ENCODE measurements around the gene PARP14.
"Not testable (repeated sequence)": the region's sequence is repeated elsewhere in the genome, so short reads cannot be mapped to it uniquely, and the experiment has no call there.

PARP14 gene

DNA sequence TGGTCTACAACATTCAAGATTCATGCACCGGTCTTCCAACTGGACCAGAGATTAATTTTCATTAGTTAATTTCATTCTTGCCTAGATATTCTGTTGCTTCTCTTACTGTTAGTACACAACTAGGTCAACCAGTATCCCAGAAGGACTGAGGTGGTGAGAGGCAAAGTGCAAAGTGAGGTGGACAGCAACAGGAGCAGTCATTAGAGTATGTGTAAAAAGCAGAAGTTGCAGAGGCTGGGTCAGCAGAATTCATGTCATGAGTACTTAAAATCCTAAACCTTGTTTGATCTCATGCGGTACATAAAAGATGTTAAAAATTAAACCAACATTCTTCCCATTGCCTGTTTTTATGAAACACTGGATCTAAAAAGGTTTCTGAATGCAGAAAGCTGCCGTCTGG, 46.7 kb downstream of the PARP14 start:
- no peak for DNase-seq (ENCODE audit: low read depth)

DNA sequence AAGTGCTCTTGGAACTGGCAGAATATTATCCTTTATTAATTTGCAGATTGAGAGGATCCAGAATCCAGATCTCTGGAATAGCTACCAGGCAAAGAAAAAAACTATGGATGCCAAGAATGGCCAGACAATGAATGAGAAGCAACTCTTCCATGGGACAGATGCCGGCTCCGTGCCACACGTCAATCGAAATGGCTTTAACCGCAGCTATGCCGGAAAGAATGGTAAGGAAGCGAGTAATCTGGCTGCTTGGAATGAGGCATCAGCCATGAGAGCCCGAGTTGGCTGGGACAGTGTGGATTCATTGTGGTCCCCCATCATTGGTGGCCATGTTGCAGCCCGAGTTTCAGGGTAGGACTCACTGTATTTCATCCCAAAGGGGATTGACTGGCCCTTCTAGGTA, 47.1 kb downstream of the PARP14 start:
- DNase-seq (ENCODE audit: low read depth) = no peak

GRCh38 chr3:122728186-122728585, 47.5 kb downstream of the PARP14 start:
- no peak for DNase-seq (ENCODE audit: low read depth)

DNA sequence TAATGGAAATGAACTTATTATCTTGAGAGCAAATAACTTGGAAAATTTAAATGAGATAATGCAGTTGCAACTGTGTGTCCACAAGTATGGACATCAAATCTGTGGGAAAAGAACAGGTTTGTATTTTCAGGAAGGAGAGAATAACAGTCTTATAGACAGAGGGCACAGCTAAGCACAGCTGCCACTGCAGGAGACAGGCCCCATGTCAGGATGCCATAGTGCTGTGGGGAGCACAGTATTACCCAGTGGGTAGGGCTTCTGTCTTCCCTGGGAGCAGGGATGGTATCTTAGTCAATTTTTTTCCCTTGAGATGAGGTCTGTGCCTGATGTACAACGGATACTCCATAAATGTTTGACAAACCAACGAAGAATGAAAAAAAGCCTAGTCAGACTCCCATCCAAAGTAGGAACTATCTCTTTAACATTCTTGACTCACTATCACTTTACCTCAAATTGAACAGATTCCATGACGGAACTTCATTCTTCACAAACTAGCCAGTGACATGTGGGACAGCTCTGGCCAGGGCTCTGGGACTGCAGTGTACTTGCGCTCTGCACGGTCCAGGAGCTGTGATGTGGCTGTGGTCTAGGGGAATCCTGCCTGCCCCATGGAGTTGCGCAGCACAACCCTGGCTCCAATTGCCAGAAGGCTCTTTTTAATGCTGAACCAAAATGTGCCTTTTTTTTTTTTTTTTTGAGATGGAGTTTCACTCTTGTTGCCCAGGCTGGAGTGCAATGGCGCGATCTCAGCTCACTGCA, 48.3 kb downstream of the PARP14 start:
- DNase-seq (ENCODE audit: low read depth) = no peak

- no peak for DNase-seq (ENCODE audit: low read depth)
Observed at GRCh38 chr3:122730240-122730639, 49.6 kb downstream of the PARP14 start.

GRCh38 chr3:122732682-122733525, 52.3 kb downstream of the PARP14 start:
- not testable (repeated sequence) for DNase-seq (ENCODE audit: low read depth)

DNA sequence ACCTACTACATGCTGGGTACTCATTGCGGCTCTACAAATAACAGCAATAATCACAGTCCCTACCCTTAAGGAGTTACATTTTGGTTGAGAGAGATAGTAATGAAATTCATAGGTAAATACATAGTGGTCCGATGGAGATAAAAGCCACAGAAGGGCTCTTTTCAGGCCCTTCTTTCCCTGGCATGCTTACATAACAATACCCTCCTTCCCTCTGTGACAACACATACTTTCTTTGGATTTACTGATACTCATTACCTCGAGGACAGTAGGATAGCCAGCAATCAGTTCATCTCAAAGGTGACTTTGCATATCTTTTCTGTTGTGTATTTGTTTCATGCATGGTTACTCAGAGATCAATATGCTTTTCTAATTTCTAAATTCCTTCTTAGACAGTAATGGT, 58.5 kb downstream of the PARP14 start:
- no peak for DNase-seq (ENCODE audit: low read depth)

- DNase-seq (ENCODE audit: low read depth) = no peak
Observed at GRCh38 chr3:122742234-122742633, 61.6 kb downstream of the PARP14 start.

DNA sequence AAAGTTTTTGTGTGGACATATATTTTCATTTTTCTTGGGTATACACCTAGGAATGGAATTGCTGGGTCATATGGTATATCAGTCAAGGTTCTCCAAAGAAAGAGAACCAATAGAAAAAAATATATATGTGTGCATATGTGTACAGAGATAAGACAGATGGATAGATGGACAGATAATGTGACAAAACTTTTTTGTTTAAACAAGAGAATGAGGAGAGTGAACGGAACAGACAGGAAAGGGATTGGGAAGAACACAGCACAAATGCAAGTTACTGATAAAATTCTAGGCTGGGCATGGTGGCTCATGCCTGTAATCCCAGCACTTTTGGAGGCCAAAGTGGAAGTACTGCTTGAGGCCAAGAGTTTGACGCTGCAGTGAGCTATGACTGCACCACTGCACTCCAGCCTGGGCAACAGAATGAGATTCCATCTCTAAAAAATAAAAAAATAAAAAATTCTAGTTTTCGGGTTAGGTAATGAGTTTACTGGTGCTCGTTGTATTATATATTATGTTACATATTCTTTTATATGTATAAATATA, 63.0 kb downstream of the PARP14 start:
- no peak for DNase-seq (ENCODE audit: low read depth)

DNA sequence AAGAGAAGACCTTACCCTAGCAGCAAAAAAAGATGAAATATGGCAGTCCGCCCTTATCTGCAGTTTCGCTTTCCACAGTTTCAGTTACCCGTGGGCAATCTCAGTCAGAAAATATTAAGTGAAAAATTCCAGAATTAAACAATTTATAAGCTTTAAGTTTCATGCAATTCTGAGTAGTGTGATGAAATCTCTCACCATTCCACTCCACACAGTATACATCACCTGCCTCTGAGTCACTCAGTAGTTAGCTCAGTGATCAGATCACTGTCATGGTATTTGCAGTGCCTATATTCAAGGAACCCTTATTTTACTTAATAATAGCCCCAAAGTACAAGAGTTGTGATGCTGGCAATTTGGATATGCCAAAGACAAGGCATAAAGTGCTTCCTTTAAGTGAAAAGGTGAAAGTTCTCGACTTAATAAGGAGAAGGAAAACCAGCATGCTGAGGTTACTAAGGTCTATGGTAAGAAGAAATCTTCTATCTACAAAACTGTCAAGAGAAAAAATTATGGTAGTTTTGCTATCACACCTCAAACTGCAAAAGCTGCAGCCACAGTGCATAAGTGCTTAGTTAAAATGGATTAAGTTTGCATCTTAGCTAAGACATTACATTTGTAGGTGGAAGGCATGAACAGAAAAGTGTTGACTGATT, 64.9 kb downstream of the PARP14 start:
- DNase-seq (ENCODE audit: low read depth) = peak; percentile 60

GRCh38 chr3:122747295-122747694, 66.7 kb downstream of the PARP14 start:
- not testable (repeated sequence) for DNase-seq (ENCODE audit: low read depth)

- no peak for DNase-seq (ENCODE audit: low read depth)
Observed at GRCh38 chr3:122748347-122748746, 67.7 kb downstream of the PARP14 start.

DNA sequence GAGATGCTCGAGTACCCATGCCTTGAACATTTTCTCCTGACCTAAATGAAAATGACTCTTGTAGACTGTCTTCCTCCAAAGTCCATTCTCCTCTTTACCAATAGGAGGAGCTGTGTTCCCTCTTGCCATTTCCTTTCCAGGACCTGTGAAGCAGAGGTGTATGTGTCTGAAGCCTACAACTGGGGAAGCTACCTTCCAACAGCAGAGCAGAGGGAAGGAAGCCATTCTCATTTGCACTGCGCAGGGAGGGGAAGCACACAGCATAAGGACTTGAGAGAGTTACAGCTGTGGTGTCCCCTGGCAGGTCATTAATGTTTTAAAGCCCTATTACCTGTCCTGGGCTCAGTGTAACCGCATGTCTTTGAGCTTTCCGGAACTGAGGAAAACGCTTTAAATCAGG, 74.3 kb downstream of the PARP14 start:
- peak; percentile 10 for DNase-seq (ENCODE audit: low read depth)

- DNase-seq (ENCODE audit: low read depth) = no peak
Observed at GRCh38 chr3:122755491-122755890, 74.9 kb downstream of the PARP14 start.

DNA sequence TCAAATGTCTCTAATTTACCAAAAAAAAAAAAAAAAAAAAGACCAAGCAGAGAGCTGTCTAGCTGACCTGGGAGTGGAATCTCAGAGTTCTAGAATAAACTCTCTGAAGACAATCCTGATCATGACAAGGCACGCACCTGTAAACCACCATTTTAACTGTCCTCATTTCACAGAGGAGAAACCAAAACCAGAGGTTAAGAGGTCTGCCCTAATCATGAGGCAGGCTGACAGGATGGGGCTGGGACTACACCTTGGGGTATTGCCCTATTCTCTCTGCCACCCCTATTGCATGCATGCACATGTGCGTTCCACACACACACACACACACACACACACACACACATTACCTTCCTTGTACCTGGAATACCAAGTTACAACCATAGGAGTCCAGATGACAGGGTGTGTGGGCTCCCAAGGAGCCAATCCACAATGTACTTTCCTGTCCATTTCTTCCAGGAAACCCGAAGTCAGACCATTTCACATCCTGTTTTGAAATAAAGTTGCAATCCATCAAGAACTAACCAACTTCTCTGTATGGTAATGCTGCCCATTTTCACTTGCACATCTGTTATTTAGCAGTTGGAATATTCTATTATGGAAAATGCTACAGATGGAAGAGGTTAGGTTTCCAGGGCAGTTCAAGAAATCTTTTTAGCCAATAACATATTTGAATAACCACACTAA, 78.4 kb downstream of the PARP14 start:
- DNase-seq (ENCODE audit: low read depth) = no peak

- DNase-seq (ENCODE audit: low read depth) = peak; percentile 15
Observed at GRCh38 chr3:122760453-122761271, 80.0 kb downstream of the PARP14 start.

DNA sequence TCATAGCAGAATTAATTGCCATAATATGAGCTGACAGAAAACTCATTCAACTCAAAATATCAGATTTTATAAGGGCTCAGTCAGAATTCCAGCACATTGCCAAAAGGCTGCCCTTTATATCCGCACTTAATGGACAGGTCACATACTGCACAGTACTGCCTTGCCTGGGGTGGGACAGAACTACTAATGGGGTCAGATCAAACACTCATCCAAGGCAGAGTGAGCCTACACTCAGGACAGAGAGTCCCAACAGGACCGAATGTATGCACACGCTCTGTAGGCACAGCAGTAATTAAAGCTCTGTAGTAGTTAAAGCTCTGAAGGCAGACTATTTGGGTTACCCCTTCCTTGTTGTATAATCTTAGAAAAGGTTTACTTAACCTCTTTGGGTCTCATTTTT, 85.8 kb downstream of the PARP14 start:
- DNase-seq (ENCODE audit: low read depth) = no peak

DNA sequence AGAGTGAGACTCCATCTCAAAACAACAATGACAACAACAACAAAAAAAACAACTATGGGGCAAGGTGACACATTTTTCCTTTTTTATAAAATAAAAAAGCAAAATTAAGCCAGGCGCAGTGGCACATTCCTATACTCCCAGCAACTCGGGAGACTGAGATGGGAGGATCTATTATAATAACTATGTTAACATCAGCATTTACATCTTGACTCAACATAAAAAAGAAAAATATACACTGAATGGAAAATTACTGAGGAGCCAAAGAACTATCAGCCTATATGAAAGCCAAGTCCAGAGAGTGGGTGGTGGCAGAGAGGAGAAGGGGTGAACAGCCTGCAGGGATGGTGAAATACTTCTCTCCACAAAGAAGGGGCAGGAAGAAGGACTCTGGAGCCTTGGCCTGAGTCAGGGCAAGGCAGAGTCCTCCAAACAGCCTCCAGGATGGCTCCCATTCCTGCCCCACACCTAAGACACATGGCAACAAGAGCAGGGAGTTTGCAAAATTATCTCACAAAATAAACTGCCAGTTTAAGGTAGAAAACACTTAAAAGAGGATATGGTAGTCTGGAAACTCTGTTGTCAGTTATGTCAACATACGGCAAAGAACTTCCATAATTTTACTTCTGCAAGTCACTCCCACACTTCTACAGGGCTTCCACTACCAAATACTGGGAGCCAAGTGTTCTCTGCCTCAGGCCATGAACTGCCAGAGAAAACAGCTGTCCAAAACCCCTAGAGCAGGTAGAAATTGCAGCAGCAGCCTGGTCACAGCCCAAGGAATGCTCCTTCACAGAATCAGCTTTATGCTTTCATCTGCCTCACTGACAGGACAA, 87.1 kb downstream of the PARP14 start:
- no peak for DNase-seq (ENCODE audit: low read depth)

GRCh38 chr3:122770521-122771202, 90.0 kb downstream of the PARP14 start:
- no peak for DNase-seq (ENCODE audit: low read depth)

DNA sequence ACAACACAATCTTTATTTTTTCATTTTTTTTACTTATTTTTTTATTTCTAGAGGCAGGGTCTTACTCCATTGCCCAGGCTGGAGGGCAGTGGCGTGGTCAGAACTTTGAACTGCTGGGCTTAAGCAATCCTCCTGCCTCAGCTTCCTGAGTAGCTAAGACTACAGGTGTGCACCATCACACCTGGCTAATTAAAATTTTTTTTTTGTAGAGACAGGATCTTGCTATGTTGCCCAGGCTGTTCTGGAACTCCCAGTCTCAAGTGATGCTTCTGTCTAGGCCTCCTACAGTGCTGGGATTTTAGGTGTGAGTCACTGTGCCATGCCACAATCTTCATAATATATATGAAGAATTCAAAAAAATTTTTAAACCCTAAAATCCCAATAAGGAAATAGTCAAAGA, 92.2 kb downstream of the PARP14 start:
- no peak for DNase-seq (ENCODE audit: low read depth)

Data from non-pigmented ciliary epithelial cell (primary cell).